Measurements from ENCODE around the gene CLDN4. TPM values are rescaled to one million over a fixed set of nuclear protein-coding genes. Genes with fewer than 3 reads are reported as not detected.
"Not testable (repeated sequence)": the region's sequence is repeated elsewhere in the genome, so short reads cannot be mapped to it uniquely, and the experiment has no call there.

The CLDN4 gene
- total RNA-seq, 2 experiments from 2014 or later = 0.16 to 0.29 TPM

DNA sequence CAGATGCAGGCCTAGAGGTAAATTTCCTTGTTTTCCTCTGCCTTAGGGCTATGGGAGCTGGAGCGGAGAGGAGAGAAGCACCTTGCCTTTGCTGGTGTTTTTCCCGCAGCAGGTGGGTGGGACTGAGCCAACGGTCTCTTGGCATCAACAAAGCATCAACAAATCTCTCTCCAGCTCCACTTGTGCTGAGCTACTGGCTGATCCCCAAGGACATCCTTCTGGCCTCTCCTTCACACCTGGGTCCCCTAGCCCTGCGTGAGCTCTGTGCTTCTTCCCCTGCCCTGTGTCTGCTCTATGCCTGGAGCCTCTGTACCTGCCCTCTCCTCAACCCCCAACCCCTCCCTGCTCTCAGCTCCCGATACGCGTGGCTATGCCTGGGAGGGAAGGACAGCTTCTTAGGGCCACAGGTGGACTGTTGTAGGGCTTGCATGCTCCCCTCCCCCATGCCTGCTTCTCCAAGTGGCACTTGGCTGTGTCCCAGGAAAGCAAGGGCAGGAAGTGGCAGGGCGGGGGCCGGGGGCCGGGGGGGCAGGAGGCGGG, 3.2 kb upstream of the CLDN4 start:
- Mint-ChIP-seq H3K4me3 (no peak overlapping the region), H3K36me3 (ENCODE audit: low read depth) (no peaks in the 10 kb centered on the region), H3K9me3 (ENCODE audit: insufficient read depth) (no peaks in the 10 kb centered on the region), H3K27me3 (ENCODE audit: low read depth) (peaks cover 20% of the 10 kb centered on the region), H3K27ac (no peak overlapping the region), H3K4me1 (ENCODE audit: low read depth) (peaks cover 26% of the 10 kb centered on the region)
- no peak for DNase-seq
- ATAC-seq = no peak
- POLR2A ChIA-PET = interaction anchor here (1.2 kb wide), 1 partner anchor 13 kb away, joined by 3 read pairs; no protein-coding TSS in a partner anchor
- CTCF ChIA-PET = interaction anchor here (3.1 kb wide), 1 partner anchor 27 kb away, joined by 14 read pairs; no protein-coding TSS in a partner anchor

DNA sequence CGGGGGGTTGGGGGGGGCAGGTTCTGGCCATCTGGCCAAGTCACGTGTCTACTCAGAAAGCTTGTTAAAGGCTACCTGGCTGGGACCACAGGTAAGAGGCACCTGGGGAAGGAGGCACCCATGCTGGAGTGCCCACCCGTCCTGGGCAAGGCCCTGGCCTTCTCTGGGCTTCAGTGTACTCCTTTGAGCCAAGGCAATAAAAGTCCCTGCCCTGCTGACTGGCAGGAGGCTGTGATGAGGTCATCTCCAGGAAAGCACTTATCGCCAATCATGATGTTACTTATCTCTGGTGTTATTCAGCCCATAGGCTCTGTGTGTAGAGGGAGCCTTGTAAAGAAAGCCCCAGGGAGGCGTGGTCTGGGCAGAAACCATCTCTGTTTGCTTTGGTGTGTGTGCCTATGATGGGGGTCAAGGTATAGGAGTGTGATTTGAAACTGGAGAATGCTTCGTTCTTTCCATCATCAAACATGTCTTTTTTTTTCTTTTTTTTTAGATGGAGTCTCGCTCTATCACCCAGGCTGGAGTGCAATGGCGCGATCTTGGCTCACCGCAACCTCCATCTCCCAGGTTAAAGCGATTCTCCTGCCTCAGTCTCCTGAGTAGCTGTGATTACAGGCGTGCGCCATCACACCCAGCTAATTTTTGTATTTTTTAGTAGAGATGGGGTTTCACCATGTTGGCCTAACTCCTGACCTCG, 2.5 kb upstream of the CLDN4 start:
- Mint-ChIP-seq H3K4me1 (ENCODE audit: low read depth) (peaks cover 26% of the 10 kb centered on the region), H3K36me3 (ENCODE audit: low read depth) (no peaks in the 10 kb centered on the region), H3K27ac (no peak overlapping the region), H3K27me3 (ENCODE audit: low read depth) (peaks cover 18% of the 10 kb centered on the region), H3K9me3 (ENCODE audit: insufficient read depth) (no peaks in the 10 kb centered on the region), H3K4me3 (no peak overlapping the region)
- ATAC-seq (peak; percentile 32), DNase-seq (no peak)
- ChIA-PET POLR2A (interaction anchor here (1.2 kb wide), 1 partner anchor 14 kb away, joined by 3 read pairs; no protein-coding TSS in a partner anchor), CTCF (interaction anchor here (3.1 kb wide), 1 partner anchor 26 kb away, joined by 14 read pairs; no protein-coding TSS in a partner anchor)

DNA sequence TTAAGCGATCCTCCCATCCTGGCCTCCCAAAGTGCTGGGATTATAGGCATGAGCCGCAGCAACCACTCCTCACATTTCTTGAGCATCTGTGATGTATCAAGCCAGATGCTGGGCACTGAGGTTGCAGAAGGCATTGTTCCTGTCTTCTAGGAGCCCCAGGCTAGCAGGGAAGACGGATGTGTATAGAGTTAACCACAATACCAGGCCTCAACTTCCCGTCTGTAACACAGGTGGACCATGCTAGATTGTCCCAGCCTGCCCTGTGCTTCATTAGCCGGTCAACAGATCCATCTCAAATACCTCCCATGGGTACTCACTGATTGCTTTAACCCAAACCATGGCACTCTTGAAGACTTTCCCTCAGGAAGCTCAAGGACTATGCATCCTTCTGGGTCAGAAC, 1.8 kb upstream of the CLDN4 start:
- DNase-seq (no peak), ATAC-seq (no peak)
- ChIA-PET CTCF (interaction anchor here (1.0 kb wide), 1 partner anchor 25 kb away, joined by 3 read pairs; no protein-coding TSS in a partner anchor), POLR2A (interaction anchor here (1.4 kb wide), 1 partner anchor 90 kb away, joined by 3 read pairs; the partner anchor contains the start of gene ABHD11)
- no peaks in the 10 kb centered on the region for H3K36me3 Mint-ChIP-seq (ENCODE audit: low read depth)
- H3K4me1 Mint-ChIP-seq (ENCODE audit: low read depth) = peaks cover 26% of the 10 kb centered on the region
- H3K9me3 Mint-ChIP-seq (ENCODE audit: insufficient read depth) = no peaks in the 10 kb centered on the region
- H3K27me3 Mint-ChIP-seq (ENCODE audit: low read depth) = peaks cover 18% of the 10 kb centered on the region
- no peak overlapping the region for H3K27ac Mint-ChIP-seq
- H3K4me3 Mint-ChIP-seq = no peak overlapping the region

DNA sequence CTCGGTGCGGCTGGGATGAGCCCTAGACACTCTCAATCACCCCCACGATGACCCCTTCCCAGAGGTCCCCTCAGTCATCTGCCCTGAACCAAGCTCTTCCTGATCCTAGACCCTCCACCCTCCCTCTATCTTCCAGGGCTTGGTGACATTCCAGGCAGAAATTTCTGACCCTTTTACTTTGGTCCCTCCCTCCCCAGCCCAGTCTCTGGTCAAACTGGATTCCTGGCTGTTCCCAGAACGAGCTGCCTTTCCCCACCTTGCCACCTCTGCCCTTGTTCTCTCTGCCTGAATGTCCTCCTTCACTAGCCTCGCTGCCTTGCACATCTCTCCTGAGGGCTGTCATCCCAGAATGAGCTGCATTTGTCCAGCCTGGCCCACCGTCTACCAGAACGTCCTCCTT, 1.3 kb upstream of the CLDN4 start:
- ChIA-PET CTCF (interaction anchor here (1.0 kb wide), 1 partner anchor 25 kb away, joined by 3 read pairs; no protein-coding TSS in a partner anchor), POLR2A (interaction anchor here (0.6 to 1.4 kb wide), 2 partner anchors 9 to 91 kb away, joined by 3 read pairs; partner anchors contain the start of gene ABHD11)
- DNase-seq (no peak), ATAC-seq (no peak)
- peaks cover 26% of the 10 kb centered on the region for H3K4me1 Mint-ChIP-seq (ENCODE audit: low read depth)
- peaks cover 18% of the 10 kb centered on the region for H3K27me3 Mint-ChIP-seq (ENCODE audit: low read depth)
- H3K9me3 Mint-ChIP-seq (ENCODE audit: insufficient read depth) = no peaks in the 10 kb centered on the region
- H3K36me3 Mint-ChIP-seq (ENCODE audit: low read depth) = no peaks in the 10 kb centered on the region
- no peak overlapping the region for H3K4me3 Mint-ChIP-seq
- H3K27ac Mint-ChIP-seq = no peak overlapping the region

DNA sequence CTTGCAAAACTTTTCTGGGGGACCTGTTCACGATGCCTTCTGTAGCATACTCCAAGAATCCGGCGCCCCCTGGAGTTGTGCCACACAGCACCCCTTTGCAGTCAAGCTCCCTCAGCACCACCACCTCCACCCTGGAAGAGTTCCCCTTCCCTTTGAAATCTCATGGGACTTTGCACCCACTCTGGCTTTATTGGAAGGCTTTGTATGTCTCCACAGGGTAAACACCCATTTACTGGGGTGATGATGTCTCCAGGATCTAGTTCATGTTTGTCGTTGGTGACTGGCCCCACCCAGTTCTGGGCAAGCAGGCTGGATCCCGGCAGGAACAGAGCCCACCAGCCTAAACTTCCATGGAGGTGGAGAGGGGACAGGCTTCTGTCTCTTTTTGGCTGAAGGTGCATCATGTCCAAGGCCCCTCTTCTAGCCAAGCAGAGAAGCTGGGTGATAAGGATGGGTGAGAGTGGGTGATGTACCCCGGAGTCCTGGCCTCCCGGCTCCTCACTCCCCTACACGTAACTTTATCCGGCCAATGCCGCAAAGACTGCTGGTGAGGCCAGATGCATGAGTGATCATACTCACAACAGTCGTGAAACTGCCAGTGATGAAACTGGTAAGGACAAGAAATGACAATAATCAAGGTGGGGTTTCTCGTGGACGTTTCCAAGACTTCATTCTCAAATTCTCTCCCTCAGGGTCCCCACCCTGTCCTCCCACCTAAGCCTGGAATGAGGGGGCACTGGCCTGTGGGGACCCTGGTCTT, 695 bp upstream of the CLDN4 start:
- no peak for ATAC-seq
- no peak for DNase-seq
- Mint-ChIP-seq H3K4me3 (no peak overlapping the region), H3K4me1 (ENCODE audit: low read depth) (peaks cover 26% of the 10 kb centered on the region), H3K9me3 (ENCODE audit: insufficient read depth) (no peaks in the 10 kb centered on the region), H3K27me3 (ENCODE audit: low read depth) (peaks cover 18% of the 10 kb centered on the region), H3K27ac (no peak overlapping the region), H3K36me3 (ENCODE audit: low read depth) (no peaks in the 10 kb centered on the region)
- ChIA-PET POLR2A (interaction anchor here (0.6 to 1.4 kb wide), 2 partner anchors 9 to 92 kb away, joined by 3 read pairs; partner anchors contain the start of gene ABHD11), CTCF (interaction anchor here (1.0 kb wide), 1 partner anchor 24 kb away, joined by 3 read pairs; no protein-coding TSS in a partner anchor)

DNA sequence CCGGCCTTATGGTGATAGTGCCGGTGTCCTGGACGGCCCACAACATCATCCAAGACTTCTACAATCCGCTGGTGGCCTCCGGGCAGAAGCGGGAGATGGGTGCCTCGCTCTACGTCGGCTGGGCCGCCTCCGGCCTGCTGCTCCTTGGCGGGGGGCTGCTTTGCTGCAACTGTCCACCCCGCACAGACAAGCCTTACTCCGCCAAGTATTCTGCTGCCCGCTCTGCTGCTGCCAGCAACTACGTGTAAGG, 713 bp downstream of the CLDN4 start:
- no peaks in the 10 kb centered on the region for H3K9me3 Mint-ChIP-seq (ENCODE audit: insufficient read depth)
- ATAC-seq = no peak
- CTCF ChIA-PET = no interaction called here

DNA sequence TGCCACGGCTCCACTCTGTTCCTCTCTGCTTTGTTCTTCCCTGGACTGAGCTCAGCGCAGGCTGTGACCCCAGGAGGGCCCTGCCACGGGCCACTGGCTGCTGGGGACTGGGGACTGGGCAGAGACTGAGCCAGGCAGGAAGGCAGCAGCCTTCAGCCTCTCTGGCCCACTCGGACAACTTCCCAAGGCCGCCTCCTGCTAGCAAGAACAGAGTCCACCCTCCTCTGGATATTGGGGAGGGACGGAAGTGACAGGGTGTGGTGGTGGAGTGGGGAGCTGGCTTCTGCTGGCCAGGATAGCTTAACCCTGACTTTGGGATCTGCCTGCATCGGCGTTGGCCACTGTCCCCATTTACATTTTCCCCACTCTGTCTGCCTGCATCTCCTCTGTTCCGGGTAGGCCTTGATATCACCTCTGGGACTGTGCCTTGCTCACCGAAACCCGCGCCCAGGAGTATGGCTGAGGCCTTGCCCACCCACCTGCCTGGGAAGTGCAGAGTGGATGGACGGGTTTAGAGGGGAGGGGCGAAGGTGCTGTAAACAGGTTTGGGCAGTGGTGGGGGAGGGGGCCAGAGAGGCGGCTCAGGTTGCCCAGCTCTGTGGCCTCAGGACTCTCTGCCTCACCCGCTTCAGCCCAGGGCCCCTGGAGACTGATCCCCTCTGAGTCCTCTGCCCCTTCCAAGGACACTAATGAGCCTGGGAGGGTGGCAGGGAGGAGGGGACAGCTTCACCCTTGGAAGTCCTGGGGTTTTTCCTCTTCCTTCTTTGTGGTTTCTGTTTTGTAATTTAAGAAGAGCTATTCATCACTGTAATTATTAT, 1.2 kb downstream of the CLDN4 start:
- Mint-ChIP-seq H3K4me3 (no peak overlapping the region), H3K4me1 (ENCODE audit: low read depth) (peaks cover 21% of the 10 kb centered on the region), H3K36me3 (ENCODE audit: low read depth) (no peaks in the 10 kb centered on the region), H3K9me3 (ENCODE audit: insufficient read depth) (no peaks in the 10 kb centered on the region), H3K27me3 (ENCODE audit: low read depth) (peaks cover 6% of the 10 kb centered on the region), H3K27ac (no peak overlapping the region)
- ATAC-seq (no peak), DNase-seq (no peak)
- ChIA-PET POLR2A (no interaction called here), CTCF (no interaction called here)

More for the DNA sequence above, 713 bp downstream of the CLDN4 start:
- DNase-seq = no peak
- POLR2A ChIA-PET = no interaction called here
- H3K4me3 Mint-ChIP-seq = no peak overlapping the region
- no peaks in the 10 kb centered on the region for H3K36me3 Mint-ChIP-seq (ENCODE audit: low read depth)
- H3K4me1 Mint-ChIP-seq (ENCODE audit: low read depth) = peaks cover 26% of the 10 kb centered on the region
- H3K27ac Mint-ChIP-seq = no peak overlapping the region
- peaks cover 11% of the 10 kb centered on the region for H3K27me3 Mint-ChIP-seq (ENCODE audit: low read depth)

DNA sequence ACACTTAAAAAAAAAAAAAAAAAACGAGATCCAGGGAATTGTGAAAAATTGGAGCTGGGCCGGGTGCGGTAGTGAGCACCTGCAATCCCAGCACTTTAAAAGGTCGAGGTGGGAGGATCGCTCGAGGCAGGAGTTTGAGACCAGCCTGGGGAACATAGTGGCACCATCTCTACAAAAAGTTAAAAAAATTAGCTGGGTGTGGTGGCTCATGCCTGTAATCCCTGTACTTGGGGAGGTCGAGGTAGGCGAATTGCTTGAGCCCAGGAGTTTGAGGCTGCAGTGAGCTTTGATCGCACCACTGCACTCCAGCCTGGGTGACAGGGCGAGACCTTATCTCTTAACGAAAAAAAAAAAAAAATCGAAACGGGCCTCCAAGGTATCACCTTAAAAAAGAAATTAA, 2.0 kb downstream of the CLDN4 start:
- H3K36me3 Mint-ChIP-seq (ENCODE audit: low read depth) = no peaks in the 10 kb centered on the region
- ATAC-seq = no peak
- ChIA-PET POLR2A (no interaction called here), CTCF (interaction anchor here (0.9 kb wide), 1 partner anchor 18 kb away, joined by 4 read pairs; no protein-coding TSS in a partner anchor)
- no peaks in the 10 kb centered on the region for H3K9me3 Mint-ChIP-seq (ENCODE audit: insufficient read depth)
- no peak overlapping the region for H3K4me3 Mint-ChIP-seq
- H3K4me1 Mint-ChIP-seq (ENCODE audit: low read depth) = peaks cover 13% of the 10 kb centered on the region
- H3K27ac Mint-ChIP-seq = no peak overlapping the region
- no peak for DNase-seq
- H3K27me3 Mint-ChIP-seq (ENCODE audit: low read depth) = no peaks in the 10 kb centered on the region

DNA sequence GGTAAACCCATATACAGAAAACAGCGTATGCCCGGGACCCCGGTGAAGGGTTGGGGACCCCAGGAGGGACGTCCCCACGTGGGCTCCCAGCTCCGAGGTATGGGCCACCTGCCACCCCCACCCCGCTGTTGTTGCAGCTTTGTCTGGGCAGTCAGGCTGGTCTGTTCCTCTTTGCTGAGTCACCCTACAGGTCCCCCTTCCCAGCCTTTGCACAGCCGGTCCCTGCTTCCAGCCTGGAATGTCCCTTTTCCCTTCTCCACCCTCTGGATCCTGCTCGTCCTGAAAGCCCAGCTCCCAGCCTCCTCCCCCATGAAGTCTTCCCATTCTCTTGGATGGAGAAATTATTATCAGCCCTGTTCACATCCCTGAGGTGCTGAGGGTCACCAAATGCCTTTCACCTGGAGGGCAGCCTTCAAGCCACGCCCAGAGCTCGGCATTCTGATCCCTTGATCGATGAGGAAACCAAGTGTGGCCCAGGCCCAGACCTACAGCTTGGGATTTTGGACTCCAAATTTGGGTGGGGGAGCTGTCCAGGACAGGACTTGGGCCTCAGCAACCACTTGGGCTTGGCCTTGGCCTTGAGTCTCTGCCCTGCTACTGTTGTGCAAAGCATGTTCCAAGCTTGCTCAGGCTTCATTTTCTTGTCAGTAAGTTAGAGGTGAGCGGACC, 2.6 kb downstream of the CLDN4 start:
- no peak for DNase-seq

DNA sequence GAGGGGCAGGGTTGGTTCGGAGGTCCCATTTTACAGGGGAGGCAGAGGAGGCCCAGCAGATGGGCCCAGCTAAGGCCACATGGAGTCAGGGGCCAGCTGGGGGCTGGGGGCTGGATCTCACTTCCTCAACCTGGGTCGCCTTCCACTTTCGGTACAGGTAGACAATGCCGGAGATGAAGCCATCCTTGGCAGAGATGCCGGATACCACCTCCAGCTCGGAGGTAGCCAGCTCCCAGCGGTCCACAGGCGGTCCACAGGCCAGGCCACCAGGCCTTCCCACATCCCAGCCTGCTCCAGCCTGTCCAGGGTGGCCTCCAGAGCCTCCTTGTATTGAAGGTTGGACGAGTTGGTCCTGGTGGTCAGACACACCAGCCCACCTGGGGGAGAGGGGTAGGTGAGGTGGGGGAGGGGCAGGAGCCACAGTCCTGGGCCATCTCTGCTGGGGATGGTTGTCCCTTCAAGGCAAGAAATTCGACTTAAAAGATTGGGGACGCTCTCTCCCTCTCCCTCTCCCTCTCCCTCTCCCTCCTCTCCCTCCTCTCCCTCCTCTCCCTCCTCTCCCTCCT, 3.9 kb downstream of the CLDN4 start:
- H3K4me1 Mint-ChIP-seq (ENCODE audit: low read depth) = peaks cover 8% of the 10 kb centered on the region
- H3K36me3 Mint-ChIP-seq (ENCODE audit: low read depth) = no peaks in the 10 kb centered on the region
- CTCF ChIA-PET = no interaction called here

More for the DNA sequence above, 2.6 kb downstream of the CLDN4 start:
- no peaks in the 10 kb centered on the region for H3K9me3 Mint-ChIP-seq (ENCODE audit: insufficient read depth)
- no peak overlapping the region for H3K27ac Mint-ChIP-seq
- ATAC-seq = no peak
- H3K4me1 Mint-ChIP-seq (ENCODE audit: low read depth) = peaks cover 11% of the 10 kb centered on the region
- CTCF ChIA-PET = interaction anchor here (0.9 kb wide), 1 partner anchor 17 kb away, joined by 4 read pairs; no protein-coding TSS in a partner anchor
- H3K4me3 Mint-ChIP-seq = no peak overlapping the region
- no peaks in the 10 kb centered on the region for H3K27me3 Mint-ChIP-seq (ENCODE audit: low read depth)
- POLR2A ChIA-PET = no interaction called here
- no peaks in the 10 kb centered on the region for H3K36me3 Mint-ChIP-seq (ENCODE audit: low read depth)

DNA sequence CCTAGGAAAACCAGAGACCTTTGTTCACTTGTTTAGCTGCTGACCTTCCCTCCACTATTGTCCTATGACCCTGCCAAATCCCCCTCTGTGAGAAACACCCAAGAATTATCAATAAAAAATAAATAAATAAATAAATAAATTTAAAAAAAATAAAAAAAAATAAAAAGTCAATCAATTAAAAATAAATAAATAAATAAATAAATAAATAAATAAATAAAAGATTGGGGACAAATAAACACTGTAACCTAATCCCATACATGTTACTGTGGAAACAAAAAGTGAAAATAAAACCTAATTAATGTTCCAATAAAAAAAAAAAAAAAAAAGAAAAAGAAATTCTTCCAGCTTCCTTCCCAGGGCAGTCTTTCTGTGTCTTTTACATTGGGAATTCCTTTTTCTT, 6.4 kb downstream of the CLDN4 start:
- H3K4me3 Mint-ChIP-seq; H3K27ac Mint-ChIP-seq; ATAC-seq; H3K9me3 Mint-ChIP-seq (ENCODE audit: insufficient read depth); POLR2A ChIA-PET; H3K36me3 Mint-ChIP-seq (ENCODE audit: low read depth); DNase-seq; H3K27me3 Mint-ChIP-seq (ENCODE audit: low read depth): not testable (repeated sequence)
- CTCF ChIA-PET = interaction anchor here (1.2 kb wide), 1 partner anchor 18 kb away, joined by 4 read pairs; no protein-coding TSS in a partner anchor
- H3K4me1 Mint-ChIP-seq (ENCODE audit: low read depth) = peaks cover 18% of the 10 kb centered on the region

More for the DNA sequence above, 3.9 kb downstream of the CLDN4 start:
- no peak overlapping the region for H3K27ac Mint-ChIP-seq
- ATAC-seq = no peak
- no peak overlapping the region for H3K4me3 Mint-ChIP-seq
- no peaks in the 10 kb centered on the region for H3K27me3 Mint-ChIP-seq (ENCODE audit: low read depth)
- POLR2A ChIA-PET = no interaction called here
- no peak for DNase-seq
- H3K9me3 Mint-ChIP-seq (ENCODE audit: insufficient read depth) = no peaks in the 10 kb centered on the region

All from activated CD8-positive, alpha-beta T cell treated with anti-CD3 and anti-CD28 coated beads, Interleukin-2, amount 10 ng/mL, durations not matched to agents 7 days and 5 days (primary cell).